ENCODE results near the gene EPHB2.
"Not testable (repeated sequence)": the region's sequence is repeated elsewhere in the genome, so short reads cannot be mapped to it uniquely, and the experiment has no call there.

EPHB2 gene

DNA sequence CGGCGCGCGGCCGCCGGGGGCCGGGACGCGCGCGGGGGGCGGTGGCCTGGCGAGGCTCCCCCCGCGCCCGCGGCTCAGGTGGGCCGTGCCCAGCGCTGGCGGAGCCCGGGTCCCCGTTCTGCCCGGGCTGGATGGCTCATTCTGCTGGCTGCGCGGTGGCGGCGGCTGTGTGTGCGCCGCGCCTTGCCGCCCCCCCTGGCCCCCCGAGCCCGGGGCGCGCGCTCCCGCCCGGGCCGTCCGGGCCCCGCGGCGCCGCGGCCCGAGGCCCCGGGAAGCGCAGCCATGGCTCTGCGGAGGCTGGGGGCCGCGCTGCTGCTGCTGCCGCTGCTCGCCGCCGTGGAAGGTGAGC is at the start of gene EPHB2:
Gene EPHB2, plus strand, starts transcription at position 139 of the 349 bp plus-strand sequence. Its CDS starts 144 bp downstream, at position 283.
- H3K27me3 ChIP-seq (ENCODE audit: control insufficient read depth, insufficient read depth, low read length) = peaks cover 12% of the 10 kb centered on the region
- H3K4me1 ChIP-seq (ENCODE audit: control insufficient read depth, insufficient read depth, low read length) = 0 out of 2 replicates have a peak, but pooled peaks cover 2% of the 10 kb centered on the region
- no peaks in the 10 kb centered on the region for H3K36me3 ChIP-seq (ENCODE audit: control insufficient read depth, insufficient read depth, low read length)
- DNase-seq (ENCODE audit: low read depth, low spot score) = no peak
- no CpG with 5 or more reads among the region's 55 CpGs for WGBS (ENCODE audit: insufficient coverage, insufficient read length)
- no peaks in the 10 kb centered on the region for H3K9me3 ChIP-seq (ENCODE audit: control insufficient read depth, insufficient read depth, low read length)
- H3K4me3 ChIP-seq (ENCODE audit: low read length) = peak within 1 kb of the TSS; percentile 51; the same call in 1 of the 2 replicates
- H3K27ac ChIP-seq (ENCODE audit: low read length) = no peak within 1 kb of the TSS

DNA sequence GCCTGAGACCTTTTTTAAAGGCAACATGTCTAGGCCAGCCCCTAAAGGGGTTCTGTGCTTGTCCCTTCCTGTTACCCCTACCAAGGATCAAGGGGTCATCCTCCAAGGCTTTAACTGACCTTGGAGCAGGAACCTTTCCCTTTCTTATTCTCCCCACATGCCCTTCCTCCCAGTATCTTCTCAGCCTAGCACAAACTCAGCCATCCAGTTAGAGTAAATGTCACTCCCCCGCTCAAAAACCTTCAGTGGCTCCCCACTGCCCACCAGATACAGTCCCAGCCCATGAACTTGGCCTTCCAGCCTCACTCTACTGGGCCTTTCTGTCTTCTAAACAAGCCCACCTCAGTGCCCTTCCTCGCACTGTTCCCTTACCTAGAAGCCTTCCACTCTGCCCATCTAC is 48.8 kb upstream of the EPHB2 start:
- H3K9me3 ChIP-seq (ENCODE audit: control insufficient read depth, insufficient read depth, low read length) = no peaks in the 10 kb centered on the region
- no peak for DNase-seq (ENCODE audit: low read depth, low spot score)
- H3K27me3 ChIP-seq (ENCODE audit: control insufficient read depth, insufficient read depth, low read length) = no peaks in the 10 kb centered on the region
- H3K36me3 ChIP-seq (ENCODE audit: control insufficient read depth, insufficient read depth, low read length) = no peaks in the 10 kb centered on the region
- peaks cover 2% of the 10 kb centered on the region; the same call in 1 of the 2 replicates for H3K4me1 ChIP-seq (ENCODE audit: control insufficient read depth, insufficient read depth, low read length)
- no peak overlapping the region for H3K4me3 ChIP-seq (ENCODE audit: low read length)
- H3K27ac ChIP-seq (ENCODE audit: low read length) = no peak overlapping the region
- no CpG with 5 or more reads among the region's 2 CpGs for WGBS (ENCODE audit: insufficient coverage, insufficient read length)

DNA sequence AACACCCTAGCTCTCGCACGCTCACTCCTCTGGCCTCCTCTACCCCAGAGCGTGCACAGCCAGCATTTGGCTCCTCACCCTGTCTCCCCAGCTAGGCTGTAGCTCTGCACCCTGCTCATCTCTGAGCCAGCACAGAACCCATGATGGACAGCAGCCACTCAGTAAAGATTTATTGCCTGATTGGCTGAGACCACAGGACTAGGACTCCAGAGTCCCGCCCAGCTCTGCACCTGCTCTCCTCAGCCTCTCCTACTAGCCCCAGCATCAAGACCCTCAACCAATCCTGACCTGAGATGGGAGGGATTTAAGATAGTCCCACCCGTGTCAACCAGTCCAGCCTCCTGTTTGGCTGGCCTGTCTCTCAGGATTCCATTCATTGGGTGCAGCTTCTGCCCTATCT is 48.3 kb upstream of the EPHB2 start:
- no peak overlapping the region for H3K27ac ChIP-seq (ENCODE audit: low read length)
- H3K4me3 ChIP-seq (ENCODE audit: low read length) = no peak overlapping the region
- no CpG with 5 or more reads among the region's 5 CpGs for WGBS (ENCODE audit: insufficient coverage, insufficient read length)
- H3K27me3 ChIP-seq (ENCODE audit: control insufficient read depth, insufficient read depth, low read length) = no peaks in the 10 kb centered on the region
- DNase-seq (ENCODE audit: low read depth, low spot score) = peak; percentile 52
- no peaks in the 10 kb centered on the region for H3K36me3 ChIP-seq (ENCODE audit: control insufficient read depth, insufficient read depth, low read length)
- no peaks in the 10 kb centered on the region for H3K9me3 ChIP-seq (ENCODE audit: control insufficient read depth, insufficient read depth, low read length)
- H3K4me1 ChIP-seq (ENCODE audit: control insufficient read depth, insufficient read depth, low read length) = peaks cover 2% of the 10 kb centered on the region; the same call in 1 of the 2 replicates

DNA sequence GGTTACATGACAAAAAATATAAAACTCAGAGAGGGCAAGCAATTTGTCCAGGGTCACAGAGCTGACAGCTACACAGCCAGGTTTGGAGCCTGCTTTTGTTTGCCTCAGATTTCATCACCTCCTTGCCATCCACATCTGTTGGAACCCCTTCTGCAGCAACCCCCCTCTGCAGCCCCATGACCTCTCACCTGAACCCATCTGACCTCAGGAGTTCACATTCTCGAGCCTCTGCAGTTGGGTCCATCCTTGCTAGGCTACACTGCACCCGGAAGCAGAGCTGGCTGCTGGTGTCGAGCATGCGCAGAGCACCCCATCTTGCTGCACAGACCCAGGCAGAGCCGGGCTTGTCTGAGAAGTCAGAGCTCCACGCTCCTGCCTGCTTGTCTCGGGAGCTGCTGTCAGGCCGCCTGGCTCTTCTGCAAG is 47.6 kb upstream of the EPHB2 start:
- no peak for DNase-seq (ENCODE audit: low read depth, low spot score)
- H3K4me3 ChIP-seq (ENCODE audit: low read length) = no peak overlapping the region
- WGBS (ENCODE audit: insufficient coverage, insufficient read length) = no CpG with 5 or more reads among the region's 8 CpGs
- no peaks in the 10 kb centered on the region for H3K36me3 ChIP-seq (ENCODE audit: control insufficient read depth, insufficient read depth, low read length)
- no peak overlapping the region for H3K27ac ChIP-seq (ENCODE audit: low read length)
- H3K27me3 ChIP-seq (ENCODE audit: control insufficient read depth, insufficient read depth, low read length) = no peaks in the 10 kb centered on the region
- H3K9me3 ChIP-seq (ENCODE audit: control insufficient read depth, insufficient read depth, low read length) = no peaks in the 10 kb centered on the region
- peaks cover 2% of the 10 kb centered on the region; the same call in 1 of the 2 replicates for H3K4me1 ChIP-seq (ENCODE audit: control insufficient read depth, insufficient read depth, low read length)

DNA sequence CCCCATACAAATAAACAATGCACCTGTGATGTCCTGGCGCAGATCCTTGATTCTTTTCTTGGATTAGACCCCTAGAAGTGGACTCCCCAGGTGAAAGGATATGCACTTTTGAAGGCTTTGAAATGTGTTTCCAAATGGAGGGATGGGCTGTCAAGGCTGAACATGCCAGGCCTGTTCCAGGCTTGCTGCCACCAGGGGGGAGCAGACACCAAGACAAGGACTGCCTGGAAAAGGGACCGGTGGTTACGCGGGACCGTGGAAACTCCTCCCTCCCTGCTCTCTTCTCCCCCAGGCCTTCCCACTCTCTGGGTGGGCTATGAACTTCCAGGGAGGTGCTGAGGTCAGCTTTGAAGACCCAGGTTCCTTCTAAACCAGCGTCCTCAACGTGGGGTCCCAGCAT is 44.9 kb upstream of the EPHB2 start:
- no CpG with 5 or more reads among the region's 7 CpGs for WGBS (ENCODE audit: insufficient coverage, insufficient read length)

DNA sequence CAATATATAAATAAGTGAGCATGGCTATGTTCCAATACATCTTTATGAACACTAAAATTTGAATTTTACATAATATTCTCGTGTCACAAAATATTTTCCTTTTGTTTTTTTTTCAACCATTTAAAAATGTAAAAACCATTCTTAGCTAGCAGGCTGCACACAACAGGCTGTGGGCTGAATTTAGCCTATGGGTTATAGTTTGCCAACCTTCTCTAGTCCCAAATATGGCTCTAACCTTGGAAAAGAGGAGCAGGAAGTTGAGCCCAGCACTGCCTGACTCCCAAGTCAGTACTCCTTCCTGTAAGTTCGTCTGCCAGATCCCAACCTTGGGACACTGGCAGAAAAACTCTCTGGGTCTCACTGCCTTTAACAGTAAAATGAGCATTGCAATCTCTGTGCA is 44.2 kb upstream of the EPHB2 start:
- no peaks in the 10 kb centered on the region for H3K9me3 ChIP-seq (ENCODE audit: control insufficient read depth, insufficient read depth, low read length)
- H3K36me3 ChIP-seq (ENCODE audit: control insufficient read depth, insufficient read depth, low read length) = no peaks in the 10 kb centered on the region
- H3K4me1 ChIP-seq (ENCODE audit: control insufficient read depth, insufficient read depth, low read length) = peaks cover 2% of the 10 kb centered on the region; the same call in 1 of the 2 replicates
- no peaks in the 10 kb centered on the region for H3K27me3 ChIP-seq (ENCODE audit: control insufficient read depth, insufficient read depth, low read length)
- no peak overlapping the region for H3K27ac ChIP-seq (ENCODE audit: low read length)
- no CpG with 5 or more reads among the region's 2 CpGs for WGBS (ENCODE audit: insufficient coverage, insufficient read length)
- DNase-seq (ENCODE audit: low read depth, low spot score) = no peak
- no peak overlapping the region for H3K4me3 ChIP-seq (ENCODE audit: low read length)

More for the DNA sequence above, 44.9 kb upstream of the EPHB2 start:
- Histone ChIP-seq H3K4me3 (ENCODE audit: low read length) (no peak overlapping the region), H3K27ac (ENCODE audit: low read length) (no peak overlapping the region), H3K9me3 (ENCODE audit: control insufficient read depth, insufficient read depth, low read length) (no peaks in the 10 kb centered on the region), H3K36me3 (ENCODE audit: control insufficient read depth, insufficient read depth, low read length) (no peaks in the 10 kb centered on the region), H3K4me1 (ENCODE audit: control insufficient read depth, insufficient read depth, low read length) (peaks cover 2% of the 10 kb centered on the region; the same call in 1 of the 2 replicates), H3K27me3 (ENCODE audit: control insufficient read depth, insufficient read depth, low read length) (no peaks in the 10 kb centered on the region)
- peak; percentile 25 for DNase-seq (ENCODE audit: low read depth, low spot score)

DNA sequence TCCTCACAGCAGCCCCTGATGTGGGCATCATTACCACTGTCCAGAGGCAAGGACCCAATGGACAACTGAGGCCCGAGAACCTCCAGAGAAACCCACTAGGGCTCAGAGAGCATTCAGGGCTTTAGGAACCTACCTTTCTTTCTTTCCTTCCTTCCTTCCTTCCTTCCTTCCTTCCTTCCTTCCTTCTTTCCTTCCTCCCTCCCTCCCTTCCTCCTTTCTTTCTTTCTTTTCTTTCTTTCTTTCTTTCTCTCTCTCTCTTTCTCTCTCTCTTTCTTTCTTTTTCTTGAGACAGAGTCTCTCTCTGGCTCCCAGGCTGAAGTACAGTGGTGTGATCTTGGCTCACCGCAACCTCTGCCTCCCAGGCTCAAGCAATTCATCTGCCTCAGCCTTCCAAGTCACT is 41.8 kb upstream of the EPHB2 start:
- H3K9me3 ChIP-seq (ENCODE audit: control insufficient read depth, insufficient read depth, low read length); H3K4me3 ChIP-seq (ENCODE audit: low read length); H3K4me1 ChIP-seq (ENCODE audit: control insufficient read depth, insufficient read depth, low read length); H3K27me3 ChIP-seq (ENCODE audit: control insufficient read depth, insufficient read depth, low read length); H3K27ac ChIP-seq (ENCODE audit: low read length); H3K36me3 ChIP-seq (ENCODE audit: control insufficient read depth, insufficient read depth, low read length); DNase-seq (ENCODE audit: low read depth, low spot score): not testable (repeated sequence)
- no CpG with 5 or more reads among the region's 2 CpGs for WGBS (ENCODE audit: insufficient coverage, insufficient read length)

DNA sequence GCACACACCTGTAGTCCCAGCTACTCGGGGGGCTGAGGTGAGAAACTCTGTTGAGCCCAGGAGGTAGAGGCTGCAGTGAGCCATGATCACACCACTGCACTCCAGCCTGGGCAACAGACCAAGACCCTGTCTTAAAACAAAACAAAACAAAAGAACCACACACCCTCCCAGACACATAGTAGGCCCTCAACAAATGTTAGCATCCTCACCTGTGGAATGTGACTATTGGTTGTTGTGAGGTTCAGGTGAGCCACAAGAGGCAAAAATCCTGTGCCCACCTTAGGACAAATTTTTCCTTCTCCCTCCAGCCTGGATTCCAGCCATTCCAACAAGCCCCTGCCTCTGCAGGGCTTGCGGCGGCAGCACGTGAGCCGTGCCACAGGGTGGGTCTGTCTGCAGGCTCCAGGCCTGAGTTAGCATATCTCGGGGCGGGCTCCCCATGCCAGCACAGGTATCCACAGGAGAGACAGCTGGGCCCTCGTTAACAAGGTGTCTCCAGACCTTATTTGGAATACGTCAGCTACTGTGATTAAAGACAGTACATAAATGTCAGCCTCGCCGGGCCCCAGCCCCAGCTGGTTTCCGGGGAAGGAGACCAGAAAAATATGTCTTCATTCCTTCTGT is 40.2 kb upstream of the EPHB2 start:
- Histone ChIP-seq H3K27me3 (ENCODE audit: control insufficient read depth, insufficient read depth, low read length) (no peaks in the 10 kb centered on the region), H3K27ac (ENCODE audit: low read length) (no peak overlapping the region), H3K4me3 (ENCODE audit: low read length) (no peak overlapping the region), H3K9me3 (ENCODE audit: control insufficient read depth, insufficient read depth, low read length) (no peaks in the 10 kb centered on the region), H3K36me3 (ENCODE audit: control insufficient read depth, insufficient read depth, low read length) (no peaks in the 10 kb centered on the region), H3K4me1 (ENCODE audit: control insufficient read depth, insufficient read depth, low read length) (peaks cover 3% of the 10 kb centered on the region; the same call in 1 of the 2 replicates)
- no peak for DNase-seq (ENCODE audit: low read depth, low spot score)
- WGBS (ENCODE audit: insufficient coverage, insufficient read length) = no CpG with 5 or more reads among the region's 12 CpGs

DNA sequence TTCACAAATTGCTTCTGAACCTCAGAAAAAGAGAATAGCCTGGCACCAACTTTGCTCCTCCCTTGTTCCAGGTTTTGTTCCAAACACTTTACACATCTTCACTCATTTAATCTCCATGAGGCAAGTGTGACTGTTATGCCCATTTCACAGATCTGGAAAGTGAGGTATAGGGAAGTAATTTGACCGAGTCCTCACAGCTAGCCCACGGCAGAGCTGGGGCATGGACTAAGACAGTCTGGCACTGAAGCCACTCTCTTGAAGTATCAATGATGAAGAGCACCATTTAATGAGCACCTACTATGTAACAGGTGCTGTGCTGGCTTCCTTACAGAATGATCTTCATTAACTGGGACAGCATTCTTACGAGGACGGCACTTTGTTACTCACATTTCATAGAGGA is 38.6 kb upstream of the EPHB2 start:
- Histone ChIP-seq H3K27me3 (ENCODE audit: control insufficient read depth, insufficient read depth, low read length) (no peaks in the 10 kb centered on the region), H3K36me3 (ENCODE audit: control insufficient read depth, insufficient read depth, low read length) (no peaks in the 10 kb centered on the region), H3K4me3 (ENCODE audit: low read length) (no peak overlapping the region), H3K4me1 (ENCODE audit: control insufficient read depth, insufficient read depth, low read length) (peaks cover 2% of the 10 kb centered on the region; the same call in 1 of the 2 replicates), H3K27ac (ENCODE audit: low read length) (no peak overlapping the region), H3K9me3 (ENCODE audit: control insufficient read depth, insufficient read depth, low read length) (no peaks in the 10 kb centered on the region)
- no peak for DNase-seq (ENCODE audit: low read depth, low spot score)
- WGBS (ENCODE audit: insufficient coverage, insufficient read length) = no CpG with 5 or more reads among the region's 4 CpGs

DNA sequence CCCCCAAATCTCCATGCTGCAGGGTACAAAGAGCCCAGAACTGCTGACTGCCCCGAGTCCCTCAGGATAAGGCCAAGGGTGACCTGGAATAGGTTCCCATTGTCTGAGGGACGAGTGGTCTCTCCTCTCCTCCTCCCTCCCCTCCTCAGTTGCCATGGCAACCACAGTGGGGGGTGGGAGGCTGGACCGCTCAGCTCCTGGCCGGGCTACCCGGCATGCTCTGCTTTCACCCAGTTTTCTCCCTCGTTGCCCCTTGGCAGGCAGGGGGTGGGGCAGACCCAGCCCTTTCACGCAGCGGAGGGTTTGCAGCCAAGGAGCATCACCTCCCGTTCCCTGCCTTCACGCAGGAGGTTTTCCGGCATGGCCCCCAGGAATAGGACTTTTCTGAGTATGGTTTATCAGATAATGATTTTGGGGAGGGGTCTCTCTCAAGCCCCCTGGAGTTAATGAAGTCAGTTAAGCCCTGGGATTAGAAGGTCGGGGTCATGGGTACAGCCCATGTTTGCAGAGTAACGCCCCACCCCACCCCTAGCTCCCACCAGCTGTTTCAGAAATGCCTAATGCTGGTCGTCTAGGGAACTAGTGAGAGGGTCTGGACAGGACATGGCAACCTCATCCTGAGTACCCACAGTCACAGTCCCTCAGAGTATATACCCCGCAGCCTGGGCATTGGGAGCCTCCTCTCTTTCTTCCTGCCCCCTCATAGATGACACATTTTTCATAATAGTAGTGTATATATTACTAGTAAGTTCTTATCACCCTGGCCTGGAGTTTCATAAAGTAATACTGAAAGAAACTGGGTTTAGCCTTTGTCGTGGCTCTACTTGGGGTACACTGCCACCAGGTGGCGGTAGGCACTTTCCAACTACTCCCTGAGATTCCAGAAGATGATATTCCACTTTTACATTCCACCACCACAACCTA is 36.9 kb upstream of the EPHB2 start:
- Histone ChIP-seq H3K9me3 (ENCODE audit: control insufficient read depth, insufficient read depth, low read length) (no peaks in the 10 kb centered on the region), H3K4me1 (ENCODE audit: control insufficient read depth, insufficient read depth, low read length) (peaks cover 4% of the 10 kb centered on the region), H3K27me3 (ENCODE audit: control insufficient read depth, insufficient read depth, low read length) (no peaks in the 10 kb centered on the region), H3K36me3 (ENCODE audit: control insufficient read depth, insufficient read depth, low read length) (no peaks in the 10 kb centered on the region), H3K4me3 (ENCODE audit: low read length) (no peak overlapping the region), H3K27ac (ENCODE audit: low read length) (no peak overlapping the region)
- DNase-seq (ENCODE audit: low read depth, low spot score) = no peak
- no CpG with 5 or more reads among the region's 17 CpGs for WGBS (ENCODE audit: insufficient coverage, insufficient read length)
